ENCODE data around the gene LMAN2L.

GRCh38 chr2:96775160-96775559, 35.3 kb upstream of the LMAN2L start:
- TF ChIP-seq CTCF (IDR thresholded peaks at IDR 0.05) = no peak
- TF ChIP-seq MXI1 (IDR thresholded peaks at IDR 0.05; ENCODE audit: low read depth, low read length) = no peak
- TF ChIP-seq SIN3A (IDR thresholded peaks at IDR 0.05; ENCODE audit: borderline replicate concordance, low read depth, low read length) = no peak
- no peak for TF ChIP-seq YY1 (IDR thresholded peaks at IDR 0.05; ENCODE audit: low read depth)
- no peak for TF ChIP-seq JUND (IDR thresholded peaks at IDR 0.05)
- TF ChIP-seq GABPA (IDR thresholded peaks at IDR 0.05; ENCODE audit: low read depth) = no peak
- no peak for TF ChIP-seq EP300 (IDR thresholded peaks at IDR 0.05; ENCODE audit: borderline replicate concordance in 1 of 2, low read depth in 1 of 2, low read length in 1 of 2)
- TF ChIP-seq POLR2AphosphoS5 (IDR thresholded peaks at IDR 0.05; ENCODE audit: low read depth, low read length) = no peak
- TF ChIP-seq RCOR1 (IDR thresholded peaks at IDR 0.05; ENCODE audit: low read length) = no peak
- no peak for TF ChIP-seq TCF12 (IDR thresholded peaks at IDR 0.05)
- TF ChIP-seq PBX3 (IDR thresholded peaks at IDR 0.05) = no peak
- no peak for TF ChIP-seq RXRA (IDR thresholded peaks at IDR 0.05; ENCODE audit: borderline replicate concordance, low read depth)
- no peak for TF ChIP-seq CHD2 (IDR thresholded peaks at IDR 0.05; ENCODE audit: low read length, partially characterized antibody)
- no peak for TF ChIP-seq RAD21 (IDR thresholded peaks at IDR 0.05; ENCODE audit: low read length)
